GM12878 (cell line): ENCODE data around the gene P3R3URF. TPM values are rescaled to one million over a fixed set of nuclear protein-coding genes. Genes with fewer than 3 reads are reported as not detected.

Source experiments
- ATAC-seq: fragments of 200-7000 bp; cut with Tn5 transposase; 3 replicates; pipeline ENCODE4 v1.9.1; 2020; ENCODE audit warnings: mild to moderate bottlenecking, moderate library complexity
- BruUV-seq: library from RNA; stranded (reverse); fragments of 400-500 nt; replicated peaks from 2 replicates; lab custom pipeline; 2021; lab: Mats Ljungman, UMichigan
- CTCF ChIA-PET: fragments of 300-600 bp; sonication (Branson Sonifier 250); formaldehyde crosslinking; extraction: SDS; loops from one replicate; lab custom pipeline; 2021; ENCODE audit warnings: inconsistent platforms; lab: Yijun Ruan, JAX
- POLR2A ChIA-PET: fragments of 350-600 bp; formaldehyde crosslinking; extraction: SDS; loops from one replicate; lab custom pipeline; 2021; ENCODE audit warnings: inconsistent platforms; lab: Charles Lee
- RAD21 ChIA-PET: fragments of 300-600 bp; sonication (Branson Sonifier 250); formaldehyde crosslinking; loops from one replicate; lab custom pipeline; 2023; ENCODE audit warnings: antibody characterized with exemption; ENCODE audit not compliant: unreplicated experiment; lab: Charles Lee
- SMC1A ChIA-PET: fragments of 300-600 bp; sonication (Branson Sonifier 250); formaldehyde crosslinking; loops from one replicate; lab custom pipeline; 2023; ENCODE audit not compliant: unreplicated experiment, uncharacterized antibody; lab: Charles Lee
- DNase-seq: peaks from one replicate; pipeline ENCODE4 v3.0.0-alpha.2; 2011; ENCODE audit warnings: low read depth, low spot score
- FAIRE-seq: peaks from 3 replicates; lab custom pipeline; 2011; peaks lifted over from hg19 to GRCh38; lab: Jason Lieb, UNC
- H2AFZ ChIP-seq: 2 replicates; pipeline ENCODE4 v1.6.0; 2011; ENCODE audit warnings: low read depth, low read length, control low read depth; ENCODE audit not compliant: control insufficient read depth
- H3K27ac ChIP-seq: 2 replicates; pipeline ENCODE4 v1.5.1; 2011; ENCODE audit warnings: control low read depth; ENCODE audit not compliant: control insufficient read depth, insufficient read depth
- H3K27me3 ChIP-seq, 2 experiments: replicated peaks in 1 of 2; 2 replicates each; pipeline versions ENCODE4 v1.6.0 to v1.6.1; 2011; ENCODE audit warnings: low read length in 1 of 2; ENCODE audit not compliant: control insufficient read depth in 2 of 2, insufficient read depth in 2 of 2
- H3K36me3 ChIP-seq, 2 experiments: 2 replicates each; pipeline ENCODE4 v1.5.1; 2011; ENCODE audit warnings: low read length in 1 of 2; ENCODE audit not compliant: control insufficient read depth in 2 of 2, insufficient read depth in 2 of 2
- H3K4me1 ChIP-seq: 2 replicates; pipeline ENCODE4 v1.6.1; 2011; ENCODE audit warnings: mild to moderate bottlenecking, low read length, moderate library complexity, mixed read lengths; ENCODE audit not compliant: control insufficient read depth, insufficient read depth
- H3K4me2 ChIP-seq: 2 replicates; pipeline ENCODE4 v1.6.0; 2011; ENCODE audit warnings: control low read depth; ENCODE audit not compliant: control insufficient read depth, insufficient read depth
- H3K4me3 ChIP-seq: fragments of 200-600 bp; sonication (generic); 2 replicates; pipeline ENCODE4 v1.5.1; 2016
- H3K79me2 ChIP-seq: 2 replicates; pipeline ENCODE4 v1.6.0; 2011; ENCODE audit warnings: low read length; ENCODE audit not compliant: control insufficient read depth, insufficient read depth
- H3K9ac ChIP-seq: 2 replicates; pipeline ENCODE4 v1.8.0; 2011; ENCODE audit warnings: low read length, control low read depth, mixed read lengths; ENCODE audit not compliant: control insufficient read depth, insufficient read depth
- H3K9me3 ChIP-seq: replicated peaks from 3 replicates; pipeline ENCODE4 v1.5.1; 2011; ENCODE audit warnings: mild to moderate bottlenecking, low read length; ENCODE audit not compliant: control insufficient read depth, insufficient read depth
- H4K20me1 ChIP-seq: 2 replicates; pipeline ENCODE4 v1.6.0; 2011; ENCODE audit not compliant: control insufficient read depth, insufficient read depth
- ATF2 ChIP-seq: IDR thresholded peaks from 2 replicates; pipeline ENCODE4 v1.6.1; 2012; ENCODE audit warnings: low read length, inconsistent platforms
- WGBS: methylation state at CpG from one replicate; pipeline ENCODE4 v1.1.6; 2016; ENCODE audit warnings: low lambda C conversion rate; ENCODE audit not compliant: insufficient replicate concordance, insufficient coverage; ENCODE audit errors: missing lambda C conversion rate; 5-methylcytosine and 5-hydroxymethylcytosine counted together
- in situ Hi-C: fragments of 300-500 bp; cut with MboI; formaldehyde crosslinking; loops from 9 replicates; pipeline ENCODE4 v1.14.3; 2018; ENCODE audit warnings: mixed read lengths
- intact Hi-C: fragments of 100-400 bp; cut with micrococcal nuclease; formaldehyde crosslinking; loops from one replicate; pipeline ENCODE4 v1.14.2; 2022; ENCODE audit not compliant: unreplicated experiment
- polyA plus RNA-seq, 11 experiments: library from polyadenylated mRNA; depleted of rRNA in 4 of 11; unstranded in 6 of 11; stranded (reverse) in 5 of 11; fragments of >200 nt; fragmentation: Nextera tagmentation in 4 of 11; fragmentation: Illumina TruSeq in 1 of 11; extraction: Ambion mirVana in 4 of 11; extraction: Trizol in 1 of 11; gene quantifications; 1 replicate in 1 of 11; 2 replicates in 10 of 11; pipeline versions ENCODE4 v1.2.1 to v1.2.3, GENCODE V29; 2011 to 2016; ENCODE audit warnings: inconsistent platforms in 2 of 11, missing spikeins in 2 of 11, low read depth in 1 of 11
- total RNA-seq, 4 experiments: library from RNA; depleted of rRNA in 3 of 4; stranded (reverse); fragments of >200 nt in 3 of 4; fragmentation: Illumina TruSeq in 1 of 4; extraction: Trizol in 1 of 4; gene quantifications; 2 replicates each; pipeline versions ENCODE4 v1.2.1 to v1.2.3, GENCODE V29; 2013 to 2021
- TF ChIP-seq, protein P1 (sequence below): fragments of 450-650 bp; IDR thresholded peaks from 2 replicates; pipeline ENCODE4 v1.6.1; 2016; ENCODE audit warnings: mild to moderate bottlenecking

Gene P3R3URF
- total and polyA plus RNA-seq, 10 of the 15 experiments (the other 5 are each of a cell fraction or from before 2014, with no cell fraction given), result not detected

DNA sequence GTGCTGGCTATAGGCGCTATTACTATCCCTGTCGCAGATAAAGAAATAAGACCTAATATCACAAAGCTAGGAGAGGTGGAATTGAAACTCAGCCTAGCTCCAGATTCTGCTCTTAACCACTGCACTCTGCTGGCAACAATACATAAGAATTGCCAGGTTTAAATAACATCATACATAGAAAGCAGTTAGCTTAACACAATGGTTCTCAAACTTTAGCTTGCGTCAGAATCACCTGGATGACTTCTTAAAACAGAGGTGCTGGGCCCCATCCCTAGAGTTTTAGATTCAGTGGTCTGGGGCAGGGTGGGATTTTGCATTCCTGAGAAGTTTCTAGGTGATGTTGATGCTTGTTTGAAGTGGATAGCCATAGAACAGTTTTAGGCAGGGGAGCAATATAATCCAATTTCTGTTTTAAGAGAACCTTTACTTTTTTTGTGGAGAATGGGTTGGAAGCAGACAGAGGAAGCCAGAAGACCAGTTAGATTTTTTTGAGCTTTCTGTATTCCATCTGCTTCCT, 23.0 kb upstream of the P3R3URF start:
- Histone ChIP-seq H3K9ac (no peak overlapping the region), H4K20me1 (no peaks in the 10 kb centered on the region), H3K4me3 (peak overlapping the region; percentile 98), H3K4me2 (peak overlapping the region; percentile 49), H3K27me3 (no peaks in the 10 kb centered on the region), H3K4me1 (peaks cover 9% of the 10 kb centered on the region), H3K27ac (no peak overlapping the region)
- ChIA-PET CTCF (interaction anchor here (0.7 to 3.9 kb wide), 5 partner anchors 16 to 134 kb away, joined by 3 to 30 read pairs (median 9); no protein-coding TSS in a partner anchor), RAD21 (interaction anchor here (0.6 to 3.0 kb wide), 7 partner anchors 16 to 163 kb away, joined by 3 to 13 read pairs (median 5); no protein-coding TSS in a partner anchor), SMC1A (interaction anchor here (0.5 to 3.1 kb wide), 7 partner anchors 13 to 165 kb away, joined by 3 to 11 read pairs (median 3); no protein-coding TSS in a partner anchor)
- ATAC-seq, result no peak
- in situ Hi-C loops, result no loop called here
- WGBS, result 67% methylated on average over 3 of the region's 3 CpGs
- no TSS peak for BruUV-seq
- TF ChIP-seq ATF2, result no peak
- TF ChIP-seq, protein P1, sequence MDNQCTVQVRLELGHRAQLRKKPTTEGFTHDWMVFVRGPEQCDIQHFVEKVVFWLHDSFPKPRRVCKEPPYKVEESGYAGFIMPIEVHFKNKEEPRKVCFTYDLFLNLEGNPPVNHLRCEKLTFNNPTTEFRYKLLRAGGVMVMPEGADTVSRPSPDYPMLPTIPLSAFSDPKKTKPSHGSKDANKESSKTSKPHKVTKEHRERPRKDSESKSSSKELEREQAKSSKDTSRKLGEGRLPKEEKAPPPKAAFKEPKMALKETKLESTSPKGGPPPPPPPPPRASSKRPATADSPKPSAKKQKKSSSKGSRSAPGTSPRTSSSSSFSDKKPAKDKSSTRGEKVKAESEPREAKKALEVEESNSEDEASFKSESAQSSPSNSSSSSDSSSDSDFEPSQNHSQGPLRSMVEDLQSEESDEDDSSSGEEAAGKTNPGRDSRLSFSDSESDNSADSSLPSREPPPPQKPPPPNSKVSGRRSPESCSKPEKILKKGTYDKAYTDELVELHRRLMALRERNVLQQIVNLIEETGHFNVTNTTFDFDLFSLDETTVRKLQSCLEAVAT, result 0 out of 2 replicates have a peak, but pooled peaks have one; percentile 7
- TF ChIP-seq, all 136 proteins: peak for 1
- Histone ChIP-seq H3K79me2 (peaks cover 6% of the 10 kb centered on the region), H3K36me3 (no peaks in the 10 kb centered on the region; a peak in 1 of 4 replicates), H3K9me3 (no peaks in the 10 kb centered on the region), H2AFZ (no peak overlapping the region)
- intact Hi-C loops, result no loop called here
- DNase-seq (no peak), FAIRE-seq (peak; percentile 18)
- POLR2A ChIA-PET, result interaction anchor here (0.7 to 2.3 kb wide), 4 partner anchors 13 to 90 kb away, joined by 3 to 9 read pairs (median 5); partner anchors contain the start of gene RAD54L
